ENCODE data around the gene OR3A1.
"Not testable (repeated sequence)": the region's sequence is repeated elsewhere in the genome, so short reads cannot be mapped to it uniquely, and the experiment has no call there.

Gene OR3A1

GRCh38 chr17:3298260-3298659, at the start of gene OR3A1:
TSS of gene OR3A1 (minus strand) at chr17:3298360. CDS start at chr17:3292582, 5,778 bp downstream.
- no peak for TF ChIP-seq CTCF (IDR thresholded peaks at IDR 0.05; ENCODE audit: extremely low read depth, insufficient read depth, missing control alignments)
- no peak for DNase-seq (ENCODE audit: low spot score)
- in situ Hi-C loops (cut with MboI; ENCODE audit: low pct_unique_long_range_greater_than_20kb, low sequenced_read_pairs, unreplicated experiment), result no loop called here

- DNase-seq (ENCODE audit: low spot score); in situ Hi-C loops (cut with MboI; ENCODE audit: low pct_unique_long_range_greater_than_20kb, low sequenced_read_pairs, unreplicated experiment): not testable (repeated sequence)
Observed at GRCh38 chr17:3342782-3343181, 44.6 kb upstream of the OR3A1 start.

GRCh38 chr17:3335876-3336275, 37.7 kb upstream of the OR3A1 start:
- no peak for DNase-seq (ENCODE audit: low spot score)
- in situ Hi-C loops (cut with MboI; ENCODE audit: low pct_unique_long_range_greater_than_20kb, low sequenced_read_pairs, unreplicated experiment), result no loop called here
- no peak for TF ChIP-seq CTCF (IDR thresholded peaks at IDR 0.05; ENCODE audit: extremely low read depth, insufficient read depth, missing control alignments)

GRCh38 chr17:3318336-3318735, 20.2 kb upstream of the OR3A1 start:
- no peak for TF ChIP-seq CTCF (IDR thresholded peaks at IDR 0.05; ENCODE audit: extremely low read depth, insufficient read depth, missing control alignments)
- no peak for DNase-seq (ENCODE audit: low spot score)
- in situ Hi-C loops (cut with MboI; ENCODE audit: low pct_unique_long_range_greater_than_20kb, low sequenced_read_pairs, unreplicated experiment), result no loop called here

GRCh38 chr17:3316836-3317235, 18.7 kb upstream of the OR3A1 start:
- in situ Hi-C loops (cut with MboI; ENCODE audit: low pct_unique_long_range_greater_than_20kb, low sequenced_read_pairs, unreplicated experiment), result no loop called here
- DNase-seq (ENCODE audit: low spot score), result no peak
- no peak for TF ChIP-seq CTCF (IDR thresholded peaks at IDR 0.05; ENCODE audit: extremely low read depth, insufficient read depth, missing control alignments)

GRCh38 chr17:3308603-3309002, 10.4 kb upstream of the OR3A1 start:
- in situ Hi-C loops (cut with MboI; ENCODE audit: low pct_unique_long_range_greater_than_20kb, low sequenced_read_pairs, unreplicated experiment), result no loop called here
- DNase-seq (ENCODE audit: low spot score), result no peak
- no peak for TF ChIP-seq CTCF (IDR thresholded peaks at IDR 0.05; ENCODE audit: extremely low read depth, insufficient read depth, missing control alignments)

- DNase-seq (ENCODE audit: low spot score), result no peak
- TF ChIP-seq CTCF (IDR thresholded peaks at IDR 0.05; ENCODE audit: extremely low read depth, insufficient read depth, missing control alignments), result no peak
- in situ Hi-C loops (cut with MboI; ENCODE audit: low pct_unique_long_range_greater_than_20kb, low sequenced_read_pairs, unreplicated experiment), result no loop called here
Observed at GRCh38 chr17:3295632-3296031, 2.5 kb downstream of the OR3A1 start.

- in situ Hi-C loops (cut with MboI; ENCODE audit: low pct_unique_long_range_greater_than_20kb, low sequenced_read_pairs, unreplicated experiment), result not testable (repeated sequence)
Observed at GRCh38 chr17:3293548-3293947, 4.6 kb downstream of the OR3A1 start.

More at GRCh38 chr17:3293548-3293947, 4.6 kb downstream of the OR3A1 start:
- DNase-seq (ENCODE audit: low spot score), result not testable (repeated sequence)

All from GM13977 (cell line).